MCF 10A (cell line): ENCODE data around the gene CENPU. TPM values are rescaled to one million over a fixed set of nuclear protein-coding genes. Genes with fewer than 3 reads are reported as not detected.

ENCODE experiments used
- BruUV-seq: library from RNA; stranded (reverse); fragments of 400-500 nt; replicated peaks from 2 replicates; lab custom pipeline; 2021; lab: Mats Ljungman, UMichigan
- CTCF ChIA-PET: fragments of 300-600 bp; sonication (Branson Sonifier 250); formaldehyde crosslinking; extraction: SDS; loops from one replicate; lab custom pipeline; 2021; ENCODE audit warnings: antibody characterized with exemption, inconsistent platforms; lab: Yijun Ruan, JAX
- POLR2A ChIA-PET: fragments of 300-600, 350-650 bp; sonication (Branson Sonifier 250); formaldehyde crosslinking; extraction: SDS; loops from one replicate; lab custom pipeline; 2020; ENCODE audit warnings: antibody characterized with exemption, inconsistent platforms; lab: Yijun Ruan, JAX
- DNase-seq: peaks from one replicate; pipeline ENCODE4 v3.0.0-alpha.2; 2018; ENCODE audit not compliant: unreplicated experiment
- H3K27ac Mint-ChIP-seq: one replicate; pipeline ENCODE4 v1.8.0; 2022; ENCODE audit warnings: mild to moderate bottlenecking, low read depth, mixed read lengths; ENCODE audit not compliant: unreplicated experiment
- H3K27me3 Mint-ChIP-seq: one replicate; pipeline ENCODE4 v1.8.0; 2022; ENCODE audit warnings: mixed read lengths; ENCODE audit not compliant: insufficient read depth, unreplicated experiment
- H3K36me3 Mint-ChIP-seq: one replicate; pipeline ENCODE4 v1.8.0; 2022; ENCODE audit warnings: mild to moderate bottlenecking, moderate library complexity, mixed read lengths; ENCODE audit not compliant: insufficient read depth, unreplicated experiment
- H3K4me1 Mint-ChIP-seq: one replicate; pipeline ENCODE4 v1.8.0; 2022; ENCODE audit warnings: mixed read lengths; ENCODE audit not compliant: insufficient read depth, unreplicated experiment
- H3K4me3 Mint-ChIP-seq: one replicate; pipeline ENCODE4 v1.8.0; 2022; ENCODE audit warnings: mild to moderate bottlenecking, moderate library complexity, mixed read lengths; ENCODE audit not compliant: unreplicated experiment
- H3K9me3 Mint-ChIP-seq: one replicate; pipeline ENCODE4 v1.8.0; 2022; ENCODE audit warnings: mixed read lengths; ENCODE audit not compliant: unreplicated experiment
- CTCF ChIP-seq: fragments of 200-600 bp; IDR thresholded peaks from one replicate; pipeline ENCODE4 v1.8.0; 2022; ENCODE audit warnings: antibody characterized with exemption, mild to moderate bottlenecking; ENCODE audit not compliant: unreplicated experiment
- intact Hi-C: fragments of 100-400 bp; cut with micrococcal nuclease; formaldehyde crosslinking; loops from 2 replicates; pipeline ENCODE4 v1.14.1; 2022
- total RNA-seq: library from RNA; stranded (reverse); gene quantifications from 2 replicates; pipeline ENCODE4 v1.2.3, GENCODE V29; 2022

The CENPU gene
- total RNA-seq, 1 experiment from 2014 or later = 22.3 TPM

DNA sequence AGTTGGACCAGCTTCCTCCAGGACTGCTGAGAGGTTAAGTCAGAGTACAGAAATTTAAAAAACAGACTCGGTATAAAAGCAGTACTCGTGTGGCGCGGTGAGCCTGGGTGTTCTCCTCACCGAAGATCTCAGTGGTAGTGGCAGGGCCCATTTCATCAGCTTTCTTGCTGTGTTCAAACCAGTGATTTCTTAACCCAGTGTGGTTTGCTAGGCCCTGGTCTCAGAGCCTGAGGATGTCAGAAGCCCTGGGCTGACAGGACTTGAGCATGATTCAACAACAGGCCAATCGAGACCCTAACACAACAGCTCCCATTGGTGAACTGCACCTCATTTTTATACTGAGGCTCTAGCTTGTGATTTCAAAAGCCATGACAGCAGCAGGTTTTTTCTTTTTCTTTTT is 61.2 kb downstream of the CENPU start:
- CTCF ChIA-PET = no interaction called here
- POLR2A ChIA-PET = no interaction called here

DNA sequence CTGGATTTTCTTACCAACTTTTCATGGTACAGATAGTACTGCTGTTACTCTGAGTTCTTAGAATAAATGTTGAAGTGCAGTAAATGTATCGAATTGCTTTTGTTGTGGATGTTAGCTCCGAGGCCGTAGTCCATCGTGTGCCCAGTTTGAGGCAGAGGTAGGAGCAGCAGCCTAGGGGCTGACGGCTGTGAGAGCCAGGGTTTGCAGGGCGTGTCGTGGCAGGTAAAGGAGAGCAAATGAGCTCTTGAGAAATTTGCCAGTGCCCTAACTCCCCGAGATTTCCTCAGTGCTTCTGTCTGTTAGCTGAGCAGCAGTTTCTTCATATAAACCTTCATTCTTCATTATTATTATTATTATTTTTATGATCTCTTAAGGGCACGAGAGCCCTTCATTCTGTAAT is 62.8 kb downstream of the CENPU start:
- POLR2A ChIA-PET = interaction anchor here (0.6 to 1.1 kb wide), 5 partner anchors 10 to 728 kb away, joined by 3 to 4 read pairs (median 3); partner anchors contain the start of genes CASP3 and PRIMPOL
- TF ChIP-seq CTCF = no peak
- DNase-seq = peak; percentile 64
- no peaks in the 10 kb centered on the region for H3K27me3 Mint-ChIP-seq
- intact Hi-C loops = no loop called here
- CTCF ChIA-PET = interaction anchor here (1.0 kb wide), 1 partner anchor 23 kb away, joined by 4 read pairs; no protein-coding TSS in a partner anchor
- no TSS peak for BruUV-seq
- no peak overlapping the region for H3K4me3 Mint-ChIP-seq
- H3K36me3 Mint-ChIP-seq = peaks cover 57% of the 10 kb centered on the region
- no peaks in the 10 kb centered on the region for H3K9me3 Mint-ChIP-seq
- H3K4me1 Mint-ChIP-seq = no peaks in the 10 kb centered on the region
- no peak overlapping the region for H3K27ac Mint-ChIP-seq

More for the DNA sequence above, 61.2 kb downstream of the CENPU start:
- no peak for TF ChIP-seq CTCF
- intact Hi-C loops = no loop called here
- Mint-ChIP-seq H3K4me1 (no peaks in the 10 kb centered on the region), H3K27ac (no peak overlapping the region), H3K27me3 (no peaks in the 10 kb centered on the region), H3K9me3 (no peaks in the 10 kb centered on the region), H3K4me3 (no peak overlapping the region), H3K36me3 (peaks cover 51% of the 10 kb centered on the region)
- BruUV-seq = no TSS peak
- no peak for DNase-seq

GRCh38 chr4:184669251-184669650 is 64.6 kb downstream of the CENPU start:
- BruUV-seq = no TSS peak
- intact Hi-C loops = no loop called here
- POLR2A ChIA-PET = interaction anchor here (0.7 kb wide), 1 partner anchor 20 kb away, joined by 3 read pairs; the partner anchor contains the start of gene PRIMPOL
- DNase-seq = no peak
- no peaks in the 10 kb centered on the region for H3K27me3 Mint-ChIP-seq
- TF ChIP-seq CTCF = no peak
- H3K27ac Mint-ChIP-seq = peak overlapping the region; percentile 22
- H3K9me3 Mint-ChIP-seq = no peaks in the 10 kb centered on the region
- peaks cover 69% of the 10 kb centered on the region for H3K36me3 Mint-ChIP-seq
- CTCF ChIA-PET = interaction anchor here (0.7 to 0.8 kb wide), 2 partner anchors 10 to 194 kb away, joined by 3 read pairs; no protein-coding TSS in a partner anchor
- no peak overlapping the region for H3K4me3 Mint-ChIP-seq
- no peaks in the 10 kb centered on the region for H3K4me1 Mint-ChIP-seq

- no TSS peak for BruUV-seq
- Mint-ChIP-seq H3K27me3 (no peaks in the 10 kb centered on the region), H3K27ac (no peak overlapping the region), H3K4me1 (no peaks in the 10 kb centered on the region), H3K36me3 (peaks cover 62% of the 10 kb centered on the region), H3K9me3 (no peaks in the 10 kb centered on the region), H3K4me3 (no peak overlapping the region)
- ChIA-PET POLR2A (no interaction called here), CTCF (interaction anchor here (0.6 to 0.8 kb wide), 3 partner anchors 9 to 194 kb away, joined by 3 read pairs; no protein-coding TSS in a partner anchor)
- TF ChIP-seq CTCF = no peak
- DNase-seq = no peak
- intact Hi-C loops = no loop called here
Observed at GRCh38 chr4:184668511-184669114, 65.3 kb downstream of the CENPU start.
